Activated T-cell treated with anti-CD3 and anti-CD28 coated beads, Interleukin-2, amount 50 U/mL, for 4 hours (primary cell): ENCODE data around the gene ALOXE3. TPM values are rescaled to one million over a fixed set of nuclear protein-coding genes. Genes with fewer than 3 reads are reported as not detected.
"Not testable (repeated sequence)": the region's sequence is repeated elsewhere in the genome, so short reads cannot be mapped to it uniquely, and the experiment has no call there.

Source experiments
- ATAC-seq, 2 donors: fragments of 200-7000 bp; cut with Tn5 transposase; one replicate each; pipeline ENCODE4 v1.10.0; 2021
- DNase-seq: peaks from one replicate; pipeline ENCODE4 v3.0.0-alpha.2; 2020
- H3K27me3 Mint-ChIP-seq: one replicate; pipeline ENCODE4 v1.8.0; 2021; ENCODE audit warnings: low read depth, mixed read lengths
- H3K36me3 Mint-ChIP-seq: one replicate; pipeline ENCODE4 v1.8.0; 2022; ENCODE audit warnings: mixed read lengths; ENCODE audit not compliant: insufficient read depth
- H3K4me1 Mint-ChIP-seq: one replicate; pipeline ENCODE4 v1.8.0; 2021; ENCODE audit warnings: low read depth, mixed read lengths
- H3K4me3 Mint-ChIP-seq: one replicate; pipeline ENCODE4 v1.8.0; 2021; ENCODE audit warnings: mild to moderate bottlenecking, moderate library complexity, mixed read lengths
- H3K9me3 Mint-ChIP-seq: one replicate; pipeline ENCODE4 v1.8.0; 2021; ENCODE audit warnings: mixed read lengths
- total RNA-seq, 3 donors: library from RNA; stranded (reverse); gene quantifications; one replicate each; pipeline ENCODE4 v1.2.1, GENCODE V29; 2021

ALOXE3 gene
- total RNA-seq, 3 donors from 2014 or later, result not detected

DNA sequence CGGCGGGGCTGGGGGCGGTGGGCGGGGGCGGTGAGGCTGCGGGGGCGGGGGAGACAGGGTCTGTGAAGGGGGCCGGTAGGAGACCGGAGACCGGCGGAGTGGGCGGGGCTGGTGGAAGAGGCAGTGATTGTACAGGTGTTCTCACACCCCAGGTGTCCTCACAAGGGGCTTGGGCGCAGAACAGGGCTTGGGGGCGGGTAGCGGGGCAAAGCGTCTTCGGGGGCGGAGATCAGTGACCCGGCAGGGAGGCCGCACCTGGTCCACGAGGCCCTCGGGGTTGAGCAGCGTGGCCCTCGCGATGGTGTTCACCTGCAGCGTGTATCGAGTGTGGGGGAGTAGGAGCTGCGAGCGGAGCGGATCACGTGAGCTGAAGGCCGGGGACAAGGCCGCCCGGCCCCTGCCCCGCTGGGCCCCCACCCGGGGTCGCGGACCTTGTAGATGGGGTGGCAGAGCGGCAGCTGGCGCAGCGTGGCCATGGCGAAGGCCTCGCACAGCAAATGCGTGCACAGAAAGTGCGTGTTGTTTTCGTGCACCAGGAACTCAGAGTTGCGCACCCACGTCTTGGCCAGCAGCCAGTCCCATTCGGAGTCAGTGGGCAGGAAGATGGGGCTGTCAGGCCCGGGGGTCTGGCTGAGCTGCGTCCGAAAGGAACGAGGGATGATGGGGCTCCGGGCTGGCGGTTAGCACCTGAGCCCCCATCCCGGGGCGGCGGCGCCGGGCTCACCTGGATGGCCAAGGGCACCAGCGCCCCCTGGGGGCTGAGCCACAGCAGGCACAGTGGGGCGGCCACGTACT, 8.5 kb downstream of the ALOXE3 start:
- Mint-ChIP-seq H3K9me3 (no peaks in the 10 kb centered on the region), H3K27me3 (peaks cover 28% of the 10 kb centered on the region), H3K4me1 (no peaks in the 10 kb centered on the region), H3K4me3 (peak overlapping the region; percentile 41), H3K36me3 (no peaks in the 10 kb centered on the region)
- ATAC-seq (peak; percentile 95 to 97), DNase-seq (peak; percentile 79)

DNA sequence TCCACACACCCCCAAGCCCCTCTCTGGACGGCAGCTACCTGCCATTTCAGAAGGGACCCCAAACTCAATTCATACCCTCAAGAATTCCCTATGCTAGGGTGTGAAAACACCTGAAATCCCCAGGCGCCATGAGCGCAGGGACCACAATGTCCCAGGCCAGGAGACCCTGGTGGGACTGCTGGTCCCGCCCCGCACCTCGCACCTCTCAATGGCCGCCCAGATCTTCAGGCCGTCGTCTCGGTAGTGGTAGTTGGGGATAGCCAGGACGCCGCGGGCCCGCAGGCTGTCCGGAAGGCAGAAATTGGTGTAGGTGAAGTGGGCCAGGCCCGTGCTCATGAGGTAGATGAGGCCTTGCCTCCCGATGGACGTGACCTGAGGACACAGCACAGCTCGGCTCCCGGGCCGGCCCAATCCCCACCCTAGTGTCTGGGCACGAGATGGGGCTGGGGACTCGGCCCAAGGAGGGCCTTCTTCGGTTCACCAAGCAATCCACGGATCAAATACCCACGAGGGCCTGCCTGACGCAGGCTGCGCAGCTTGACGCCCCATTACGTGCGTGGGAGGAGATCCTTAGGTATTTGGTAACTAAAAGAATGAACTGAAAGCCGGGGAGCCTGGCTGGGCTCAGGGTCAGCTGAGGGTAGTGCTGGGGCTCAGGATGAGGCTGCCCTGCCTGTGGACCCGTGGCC, 9.2 kb downstream of the ALOXE3 start:
- Mint-ChIP-seq H3K27me3 (peaks cover 21% of the 10 kb centered on the region), H3K4me1 (no peaks in the 10 kb centered on the region), H3K9me3 (no peaks in the 10 kb centered on the region), H3K4me3 (no peak overlapping the region), H3K36me3 (no peaks in the 10 kb centered on the region)
- DNase-seq, result no peak
- no peak for ATAC-seq

GRCh38 chr17:8106980-8107379, 11.3 kb downstream of the ALOXE3 start:
- H3K9me3 Mint-ChIP-seq, H3K27me3 Mint-ChIP-seq, ATAC-seq, H3K4me1 Mint-ChIP-seq, DNase-seq, H3K4me3 Mint-ChIP-seq, H3K36me3 Mint-ChIP-seq: not testable (repeated sequence)

DNA sequence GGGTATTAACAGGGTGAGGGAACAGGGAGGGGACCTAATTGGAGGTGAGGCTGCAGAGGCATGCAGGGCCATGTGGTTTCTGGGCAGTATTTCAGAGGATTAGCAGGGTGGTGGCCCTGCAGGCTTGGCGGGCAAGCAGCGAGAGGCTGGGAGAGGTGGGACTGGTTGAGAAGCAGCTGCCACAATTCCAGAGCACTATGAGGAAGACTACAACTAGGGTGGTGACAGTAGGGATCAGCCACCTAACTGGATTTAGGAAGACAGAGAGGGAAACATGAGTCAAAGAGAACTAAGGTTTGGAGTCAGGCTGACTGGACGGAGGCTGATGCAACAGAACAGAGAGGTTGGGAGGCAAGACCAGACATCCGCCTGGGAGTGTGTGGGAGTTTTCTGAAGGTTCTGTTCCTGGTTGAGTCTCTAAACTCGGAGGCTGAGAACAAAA, 12.3 kb downstream of the ALOXE3 start:
- H3K27me3 Mint-ChIP-seq, result peaks cover 6% of the 10 kb centered on the region
- H3K9me3 Mint-ChIP-seq, result no peaks in the 10 kb centered on the region
- H3K4me3 Mint-ChIP-seq, result no peak overlapping the region
- DNase-seq (no peak), ATAC-seq (no peak)
- H3K4me1 Mint-ChIP-seq, result no peaks in the 10 kb centered on the region
- H3K36me3 Mint-ChIP-seq, result no peaks in the 10 kb centered on the region

DNA sequence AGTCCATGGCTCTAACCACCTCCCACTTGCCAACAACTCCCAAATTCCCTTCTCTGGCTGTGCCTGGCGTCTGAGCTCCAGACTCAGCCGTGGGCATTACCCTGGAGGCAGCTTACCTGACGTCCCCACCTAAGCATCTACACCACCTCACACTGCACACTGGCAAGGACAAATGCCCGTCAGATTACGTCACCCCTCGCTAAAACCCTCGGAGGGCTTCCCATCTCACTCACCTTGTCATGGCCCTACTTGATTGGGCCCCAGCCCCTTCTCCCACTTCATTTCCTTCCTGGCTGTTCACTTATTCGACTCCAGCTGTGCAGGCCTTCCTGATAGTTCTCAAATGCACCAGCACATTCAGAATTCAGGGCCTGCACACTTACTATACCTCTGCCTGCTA, 13.4 kb downstream of the ALOXE3 start:
- Mint-ChIP-seq H3K36me3 (no peaks in the 10 kb centered on the region), H3K9me3 (no peaks in the 10 kb centered on the region), H3K27me3 (peaks cover 6% of the 10 kb centered on the region), H3K4me3 (no peak overlapping the region), H3K4me1 (no peaks in the 10 kb centered on the region)
- ATAC-seq (no peak), DNase-seq (no peak)

DNA sequence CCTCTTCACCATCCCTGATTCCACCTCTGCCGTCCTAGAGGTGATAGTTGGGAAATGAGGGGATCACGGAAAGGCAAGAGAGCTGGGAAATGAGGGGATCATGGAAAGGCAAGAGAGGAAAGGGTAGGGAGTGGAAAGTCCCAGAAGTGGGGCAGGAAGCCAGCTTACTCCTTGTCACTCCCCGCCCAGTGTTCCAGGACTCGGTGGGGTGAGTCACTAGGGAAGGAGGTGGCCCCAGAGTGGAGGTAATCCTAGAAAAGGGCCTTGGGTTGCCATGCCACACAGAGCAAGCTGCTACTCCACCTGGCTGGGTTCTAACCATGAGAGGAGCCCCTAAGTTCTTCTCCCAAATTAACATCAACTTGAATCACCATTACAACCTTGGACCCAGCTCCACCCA, 14.8 kb downstream of the ALOXE3 start:
- ATAC-seq, result no peak
- DNase-seq, result no peak
- Mint-ChIP-seq H3K27me3 (peaks cover 3% of the 10 kb centered on the region), H3K4me1 (no peaks in the 10 kb centered on the region), H3K9me3 (no peaks in the 10 kb centered on the region), H3K36me3 (no peaks in the 10 kb centered on the region), H3K4me3 (no peak overlapping the region)

DNA sequence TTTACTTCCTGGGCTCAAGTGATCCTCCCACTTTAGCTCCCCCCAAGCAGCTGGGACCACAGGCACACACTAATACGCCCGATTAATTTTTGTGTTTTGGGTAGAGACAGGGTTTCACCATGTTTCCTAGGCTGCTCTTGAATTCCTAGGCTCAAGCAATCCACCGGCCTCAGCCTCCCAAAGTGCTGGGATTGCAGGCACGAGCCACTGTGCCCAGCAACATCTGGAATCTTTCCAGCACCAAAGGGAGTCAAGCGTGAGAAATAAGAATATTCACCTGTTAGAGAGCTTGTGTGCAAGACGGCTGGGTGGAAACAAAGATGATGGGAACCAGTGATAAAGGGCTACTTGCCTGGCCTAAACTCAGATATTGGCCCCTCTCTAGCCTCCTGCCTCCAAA, 16.6 kb downstream of the ALOXE3 start:
- no peak overlapping the region for H3K4me3 Mint-ChIP-seq
- H3K27me3 Mint-ChIP-seq, result no peaks in the 10 kb centered on the region
- H3K4me1 Mint-ChIP-seq, result no peaks in the 10 kb centered on the region
- no peaks in the 10 kb centered on the region for H3K9me3 Mint-ChIP-seq
- ATAC-seq, result no peak
- H3K36me3 Mint-ChIP-seq, result no peaks in the 10 kb centered on the region
- no peak for DNase-seq

GRCh38 chr17:8100763-8101162, 17.6 kb downstream of the ALOXE3 start:
- no peaks in the 10 kb centered on the region for H3K9me3 Mint-ChIP-seq
- no peaks in the 10 kb centered on the region for H3K4me1 Mint-ChIP-seq
- no peak overlapping the region for H3K4me3 Mint-ChIP-seq
- H3K36me3 Mint-ChIP-seq, result no peaks in the 10 kb centered on the region
- no peaks in the 10 kb centered on the region for H3K27me3 Mint-ChIP-seq
- DNase-seq (no peak), ATAC-seq (no peak)

GRCh38 chr17:8100111-8100510, 18.2 kb downstream of the ALOXE3 start:
- no peaks in the 10 kb centered on the region for H3K36me3 Mint-ChIP-seq
- no peak overlapping the region for H3K4me3 Mint-ChIP-seq
- DNase-seq, result no peak
- H3K4me1 Mint-ChIP-seq, result peaks cover 2% of the 10 kb centered on the region
- H3K27me3 Mint-ChIP-seq, result no peaks in the 10 kb centered on the region
- ATAC-seq, result no peak
- no peaks in the 10 kb centered on the region for H3K9me3 Mint-ChIP-seq

DNA sequence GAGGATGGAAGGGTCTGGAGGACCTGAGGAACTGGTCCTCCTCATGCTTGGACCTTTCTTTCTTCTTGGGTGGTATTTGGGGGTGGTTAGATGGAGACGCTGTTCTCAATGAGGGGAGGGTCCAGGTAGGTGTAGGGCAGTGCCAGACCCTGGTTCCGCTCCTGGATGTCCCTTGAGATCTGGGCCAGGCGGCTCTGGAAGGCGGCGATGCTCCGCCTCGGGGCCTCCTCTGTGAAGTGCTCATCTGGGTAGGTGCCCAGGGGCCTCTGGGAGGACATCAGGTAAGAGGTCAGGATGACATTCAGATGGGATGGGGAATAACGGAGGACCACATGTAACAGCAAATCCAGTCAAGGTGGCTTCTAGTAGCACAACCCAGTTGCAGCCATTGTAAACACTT, 21.8 kb downstream of the ALOXE3 start:
- DNase-seq (no peak), ATAC-seq (no peak)
- Mint-ChIP-seq H3K4me3 (no peak overlapping the region), H3K4me1 (peaks cover 14% of the 10 kb centered on the region), H3K9me3 (no peaks in the 10 kb centered on the region), H3K36me3 (no peaks in the 10 kb centered on the region), H3K27me3 (peaks cover 1% of the 10 kb centered on the region)

GRCh38 chr17:8095361-8095760, 23.0 kb downstream of the ALOXE3 start:
- Mint-ChIP-seq H3K4me3 (no peak overlapping the region), H3K4me1 (peaks cover 14% of the 10 kb centered on the region), H3K27me3 (peaks cover 9% of the 10 kb centered on the region), H3K36me3 (no peaks in the 10 kb centered on the region), H3K9me3 (no peaks in the 10 kb centered on the region)
- ATAC-seq, result no peak
- DNase-seq, result no peak

DNA sequence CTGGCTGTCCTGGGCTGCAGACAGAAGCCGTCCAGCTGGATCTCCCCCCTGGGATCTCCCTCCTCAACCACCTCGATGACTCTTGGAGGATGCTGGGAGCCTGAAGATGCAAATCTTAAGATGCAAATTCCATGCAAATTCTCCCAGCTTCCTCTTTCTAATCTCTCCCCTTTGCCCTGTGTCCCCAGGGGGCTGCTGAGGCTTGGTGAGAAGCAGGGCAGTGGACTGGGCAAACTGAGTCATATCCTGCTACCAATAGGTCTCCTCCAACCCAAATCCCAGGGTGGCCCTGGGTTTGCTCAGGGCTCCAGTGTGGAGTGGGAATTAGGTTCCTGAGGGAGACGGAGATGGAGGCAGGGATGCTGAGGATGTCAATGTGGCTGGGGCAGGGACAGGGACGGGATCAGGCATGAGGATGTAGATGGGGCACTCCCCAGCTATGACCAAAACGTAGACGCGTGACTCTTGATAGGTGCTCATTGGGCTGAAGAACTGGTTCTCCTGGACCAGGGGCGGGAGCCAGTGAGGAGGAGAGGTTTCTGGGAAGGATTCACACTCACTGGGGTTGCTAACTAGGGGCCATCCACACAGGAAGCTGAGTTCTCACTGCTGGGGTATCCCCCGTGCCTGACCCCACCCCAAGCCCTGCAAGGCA, 27.2 kb downstream of the ALOXE3 start:
- Mint-ChIP-seq H3K4me3 (no peak overlapping the region), H3K4me1 (peaks cover 14% of the 10 kb centered on the region), H3K36me3 (no peaks in the 10 kb centered on the region), H3K27me3 (peaks cover 27% of the 10 kb centered on the region), H3K9me3 (no peaks in the 10 kb centered on the region)
- ATAC-seq (no peak), DNase-seq (no peak)

GRCh38 chr17:8089728-8090127, 28.6 kb downstream of the ALOXE3 start:
- H3K9me3 Mint-ChIP-seq, result no peaks in the 10 kb centered on the region
- DNase-seq (no peak), ATAC-seq (no peak)
- no peak overlapping the region for H3K4me3 Mint-ChIP-seq
- H3K4me1 Mint-ChIP-seq, result peaks cover 8% of the 10 kb centered on the region
- H3K27me3 Mint-ChIP-seq, result peaks cover 27% of the 10 kb centered on the region
- H3K36me3 Mint-ChIP-seq, result no peaks in the 10 kb centered on the region

DNA sequence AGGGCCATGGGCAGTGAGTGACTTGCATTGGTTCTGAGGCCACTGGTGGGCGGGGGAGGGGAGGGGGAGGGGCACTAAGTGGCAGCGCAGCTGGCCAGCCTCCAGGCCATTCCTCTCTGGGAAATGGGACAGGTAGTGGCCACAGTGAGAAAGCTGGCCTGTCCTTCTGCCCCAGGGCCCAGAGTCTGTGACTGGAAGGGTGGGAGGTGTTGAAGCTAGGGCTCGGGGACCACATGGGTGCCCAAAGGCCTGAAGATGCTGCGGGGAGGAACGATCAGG, 30.4 kb downstream of the ALOXE3 start:
- no peaks in the 10 kb centered on the region for H3K36me3 Mint-ChIP-seq
- H3K4me1 Mint-ChIP-seq, result no peaks in the 10 kb centered on the region
- H3K27me3 Mint-ChIP-seq, result peaks cover 27% of the 10 kb centered on the region
- H3K4me3 Mint-ChIP-seq, result no peak overlapping the region
- no peak for DNase-seq
- ATAC-seq, result no peak
- no peaks in the 10 kb centered on the region for H3K9me3 Mint-ChIP-seq
